Esophagus (tissue), 2 donors: ENCODE measurements around the gene ADGRD1. TPM values are rescaled to one million over a fixed set of nuclear protein-coding genes. Genes with fewer than 3 reads are reported as not detected.

Source experiments
- H3K27ac ChIP-seq, 2 donors: one replicate each; pipeline ENCODE4 v1.5.1; 2013; ENCODE audit warnings: low read depth in 2 of 2, mild to moderate bottlenecking in 2 of 2, inconsistent platforms in 1 of 2, low read length in 1 of 2, moderate library complexity in 1 of 2
- H3K27me3 ChIP-seq, 2 donors: one replicate each; pipeline ENCODE4 v1.6.1; 2013; ENCODE audit warnings: low read length in 2 of 2, control low read depth in 1 of 2, mild to moderate bottlenecking in 1 of 2; ENCODE audit not compliant: insufficient read depth in 2 of 2, control insufficient read depth in 1 of 2
- H3K36me3 ChIP-seq, 2 donors: one replicate each; pipeline ENCODE4 v1.6.1; 2013; ENCODE audit warnings: low read length in 1 of 2; ENCODE audit not compliant: control insufficient read depth in 2 of 2, insufficient read depth in 2 of 2
- H3K4me1 ChIP-seq, 2 donors: one replicate each; pipeline ENCODE4 v1.6.1; 2013; ENCODE audit warnings: low read length in 1 of 2; ENCODE audit not compliant: control insufficient read depth in 2 of 2, insufficient read depth in 2 of 2
- H3K4me3 ChIP-seq, 2 donors: one replicate each; pipeline ENCODE4 v1.5.1; 2013; ENCODE audit warnings: low read length in 2 of 2, mild to moderate bottlenecking in 2 of 2, low read depth in 1 of 2, moderate library complexity in 1 of 2
- H3K9me3 ChIP-seq, 2 donors: one replicate each; pipeline ENCODE4 v1.6.1; 2013; ENCODE audit warnings: mild to moderate bottlenecking in 2 of 2, low read depth in 1 of 2, low read length in 1 of 2, moderate library complexity in 1 of 2; ENCODE audit not compliant: control insufficient read depth in 2 of 2, insufficient read depth in 1 of 2
- WGBS, 2 donors: extraction: QIAGEN DNeasy Blood & Tissue Kit; methylation state at CpG; one replicate each; pipeline ENCODE4 v1.1.7; 2013; 5-methylcytosine and 5-hydroxymethylcytosine counted together
- polyA plus RNA-seq, 2 donors: library from polyadenylated mRNA; stranded (reverse); fragments of 200-250 nt; gene quantifications; one replicate each; pipeline ENCODE4 v1.2.3, GENCODE V29; 2013
- donor health status: healthy with polysubstance abuse.
- donor health status: Bipolar disorder and iron deficiency.

The ADGRD1 gene
- polyA plus RNA-seq, 2 donors, result 2.1 to 2.9 TPM

DNA sequence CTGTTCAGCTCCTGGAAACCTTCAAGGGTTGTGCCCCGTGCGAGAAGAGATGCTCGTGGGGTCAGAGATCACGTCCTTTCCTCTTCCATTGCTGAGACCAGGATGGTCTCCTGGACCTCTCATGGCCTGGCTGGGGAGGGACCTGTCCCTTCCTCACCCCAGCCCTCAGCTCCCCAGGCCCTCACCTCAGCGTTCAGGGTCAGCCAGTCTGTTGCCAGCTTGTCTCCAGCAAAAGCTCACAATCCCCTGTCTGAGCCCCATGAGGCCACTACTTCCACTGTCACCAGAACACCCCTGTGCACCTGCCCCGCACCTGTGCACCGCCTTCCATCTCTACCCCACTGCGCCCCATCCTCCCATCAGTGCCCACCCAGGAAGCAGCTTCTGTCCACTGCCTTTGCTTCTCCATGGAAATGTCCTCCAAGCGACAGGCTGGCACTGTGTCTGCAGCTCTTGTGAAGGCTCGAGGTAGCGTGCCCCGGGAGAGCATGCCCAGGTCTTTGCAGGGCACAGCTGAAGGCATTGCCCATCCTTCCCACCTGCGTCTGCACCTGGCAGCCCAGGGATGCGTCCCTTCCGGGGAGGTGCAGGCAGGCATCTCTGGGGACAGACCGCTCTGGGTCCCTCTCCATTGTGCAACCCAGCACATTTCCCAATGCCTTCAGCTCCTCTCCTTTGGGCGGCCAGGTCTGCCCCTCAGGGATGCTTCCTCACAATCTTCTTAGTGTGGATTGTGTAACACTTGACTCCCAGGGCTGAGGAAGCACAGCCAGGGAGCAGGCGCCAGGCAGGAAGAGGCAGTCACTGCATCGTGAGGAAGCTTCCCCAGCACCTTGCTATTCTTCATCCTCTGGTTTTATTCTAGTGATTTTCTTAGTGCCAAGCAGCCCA is 179.6 kb downstream of the ADGRD1 start:
- Histone ChIP-seq H3K4me1 (peaks cover 0 to 9% of the 10 kb centered on the region in 2 donors), H3K27me3 (no peaks in the 10 kb centered on the region), H3K9me3 (peaks cover 0 to 3% of the 10 kb centered on the region in 2 donors), H3K4me3 (no peak overlapping the region), H3K36me3 (no peaks in the 10 kb centered on the region), H3K27ac (no peak overlapping the region)
- WGBS, 2 donors, result 67 to 78% methylated on average over 19 of the region's 19 CpGs

DNA sequence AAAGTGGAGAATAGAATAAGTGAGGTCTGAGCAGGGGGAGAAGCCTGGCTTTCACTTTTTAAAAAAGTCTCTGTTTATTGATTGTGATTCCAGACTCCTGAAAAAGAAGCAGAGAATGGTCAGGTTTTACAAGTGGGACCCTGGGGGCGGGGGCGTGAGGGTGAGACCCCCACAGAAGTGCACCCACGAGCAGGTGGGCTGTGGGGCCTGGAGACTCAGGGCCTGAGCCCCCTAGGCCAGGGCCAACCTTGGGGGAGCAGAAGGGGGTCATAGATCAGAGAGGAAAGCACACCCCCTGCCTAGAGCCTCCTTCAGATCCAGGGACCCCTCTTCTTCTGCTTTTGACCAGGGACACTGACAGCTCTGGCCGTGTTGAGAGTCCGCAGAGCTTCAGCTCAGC is 180.3 kb downstream of the ADGRD1 start:
- Histone ChIP-seq H3K9me3 (no peaks in the 10 kb centered on the region), H3K4me1 (peaks cover 0 to 6% of the 10 kb centered on the region in 2 donors), H3K36me3 (no peaks in the 10 kb centered on the region), H3K4me3 (no peak overlapping the region), H3K27me3 (no peaks in the 10 kb centered on the region), H3K27ac (no peak overlapping the region)
- WGBS, 2 donors, result 66 to 76% methylated on average over 5 of the region's 5 CpGs

DNA sequence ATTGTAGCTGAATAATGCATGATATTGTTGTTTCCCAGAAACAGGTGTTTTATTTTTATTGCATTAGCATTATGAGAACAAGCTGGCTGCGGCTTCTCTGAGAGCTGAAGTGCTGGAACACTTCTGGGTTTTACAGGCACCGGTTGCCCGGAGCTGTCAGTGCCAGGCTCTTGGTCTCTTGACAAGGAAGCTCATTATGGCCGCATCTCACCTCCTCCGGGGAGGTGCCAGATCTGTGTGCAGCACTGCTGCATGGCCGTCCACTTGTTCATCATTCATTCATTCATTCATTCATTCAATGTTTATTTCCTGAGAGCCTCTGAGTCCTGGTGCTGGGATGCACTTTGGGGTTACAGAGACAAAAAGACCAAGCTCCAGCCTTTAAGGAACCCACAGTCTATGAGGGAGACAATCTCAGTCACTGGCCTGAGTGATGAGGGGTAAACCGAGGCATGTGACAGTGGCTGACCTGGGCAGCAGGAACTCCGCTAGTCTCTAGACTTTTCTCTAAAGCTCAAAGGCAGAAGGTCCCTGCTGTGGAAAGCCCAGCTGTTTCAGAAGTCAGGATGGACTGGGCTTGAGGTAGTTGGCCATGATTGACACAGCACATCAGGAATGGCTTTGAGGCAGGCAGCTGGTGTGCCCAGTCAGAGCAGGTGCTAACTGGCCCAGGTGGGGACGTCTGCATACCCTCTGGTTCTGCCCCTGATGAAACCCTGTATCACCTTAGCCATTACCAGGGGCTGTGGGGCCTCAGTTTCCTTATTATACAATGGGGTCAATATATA is 181.0 kb downstream of the ADGRD1 start:
- 82 to 85% methylated on average over 9 of the region's 9 CpGs for WGBS, 2 donors
- H3K36me3 ChIP-seq, result no peaks in the 10 kb centered on the region
- H3K27me3 ChIP-seq, result no peaks in the 10 kb centered on the region
- peaks cover 0 to 6% of the 10 kb centered on the region in 2 donors for H3K4me1 ChIP-seq
- H3K9me3 ChIP-seq, result no peaks in the 10 kb centered on the region
- no peak overlapping the region for H3K27ac ChIP-seq
- H3K4me3 ChIP-seq, result no peak overlapping the region

DNA sequence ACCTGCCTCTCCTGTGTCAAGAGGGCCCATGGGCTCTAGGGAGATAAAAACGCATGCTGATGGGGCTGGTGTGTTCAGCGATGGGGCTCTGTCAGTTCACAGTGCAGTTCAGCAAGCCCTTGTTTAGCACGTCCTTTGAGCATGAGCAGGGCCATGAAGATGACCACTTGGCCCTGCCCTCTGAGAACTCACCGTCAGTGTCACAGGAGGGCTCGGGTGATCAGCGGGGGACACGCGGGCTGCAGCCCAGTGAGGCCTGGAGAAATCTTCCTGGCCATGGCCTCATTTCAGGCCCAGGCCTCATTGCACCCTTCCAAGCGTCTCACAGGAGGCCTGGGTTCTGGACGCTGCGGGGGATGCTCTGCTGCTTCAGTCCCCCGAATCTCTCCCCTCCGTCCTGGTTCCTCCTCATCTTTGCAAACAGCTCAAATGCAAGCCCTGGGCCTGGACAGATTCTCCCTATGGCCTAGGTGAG is 181.6 kb downstream of the ADGRD1 start:
- Histone ChIP-seq H3K36me3 (no peaks in the 10 kb centered on the region), H3K9me3 (no peaks in the 10 kb centered on the region), H3K27me3 (no peaks in the 10 kb centered on the region), H3K4me3 (no peak overlapping the region), H3K27ac (no peak overlapping the region), H3K4me1 (peaks cover 0 to 6% of the 10 kb centered on the region in 2 donors)
- WGBS, 2 donors, result 92 to 93% methylated on average over 12 to 13 of the region's 13 CpGs

DNA sequence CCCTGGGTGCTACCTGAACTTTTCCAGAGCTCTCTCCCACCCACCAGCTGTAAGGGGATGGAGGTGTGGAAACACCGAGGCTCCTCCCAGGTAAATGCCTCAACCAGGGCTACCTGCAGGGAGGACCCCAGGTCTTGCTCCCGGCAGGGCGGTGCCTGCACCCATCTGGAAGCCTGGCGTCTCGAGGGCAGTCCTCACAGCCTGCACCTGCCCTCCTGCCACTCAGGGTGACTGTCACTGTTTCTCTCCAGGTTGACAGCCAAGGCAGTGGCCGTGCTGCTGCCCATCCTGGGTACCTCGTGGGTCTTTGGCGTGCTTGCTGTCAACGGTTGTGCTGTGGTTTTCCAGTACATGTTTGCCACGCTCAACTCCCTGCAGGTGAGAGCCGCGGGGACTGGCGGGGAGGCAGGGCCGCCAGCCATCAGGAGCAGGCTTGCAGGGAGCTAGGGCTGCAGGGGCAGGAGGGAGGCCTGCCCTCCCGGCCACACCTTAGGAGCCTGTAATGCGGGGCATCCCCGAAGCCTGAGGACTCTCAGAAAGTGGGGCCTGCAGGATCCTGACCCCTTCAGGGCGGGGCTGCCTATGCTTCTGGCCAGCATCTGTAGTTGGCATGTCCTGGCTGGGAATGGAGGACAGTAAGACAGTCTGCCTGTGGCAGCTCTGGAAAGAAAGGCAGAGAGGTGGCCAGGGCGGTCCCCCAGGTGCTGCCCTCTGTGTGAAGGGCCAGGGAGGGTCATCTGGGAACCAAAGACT is 182.3 kb downstream of the ADGRD1 start:
- Histone ChIP-seq H3K4me1 (peaks cover 0 to 6% of the 10 kb centered on the region in 2 donors), H3K9me3 (no peaks in the 10 kb centered on the region)
- 66 to 73% methylated on average over 19 of the region's 19 CpGs for WGBS, 2 donors

DNA sequence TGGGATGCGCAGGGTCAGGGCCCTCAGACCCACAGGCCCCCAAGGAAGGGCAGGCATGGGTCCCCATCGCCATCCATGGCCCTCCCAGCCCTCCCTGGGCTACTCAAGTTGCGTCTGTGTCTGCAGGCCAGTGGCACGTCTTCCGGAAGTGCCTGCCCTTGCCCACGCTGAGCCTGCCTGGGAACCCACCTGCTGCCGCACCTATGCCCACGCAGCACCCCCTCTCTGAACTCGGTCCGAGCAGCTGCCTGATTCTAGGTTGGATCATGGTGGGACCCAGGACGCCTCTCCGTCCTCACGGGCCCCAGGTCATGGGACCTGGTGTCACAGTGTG is 182.8 kb downstream of the ADGRD1 start:
- H3K4me1 ChIP-seq, result peaks cover 0 to 6% of the 10 kb centered on the region in 2 donors
- WGBS, 2 donors, result 78 to 80% methylated on average over 12 to 13 of the region's 13 CpGs
- no peaks in the 10 kb centered on the region for H3K36me3 ChIP-seq
- H3K9me3 ChIP-seq, result no peaks in the 10 kb centered on the region
- H3K27me3 ChIP-seq, result no peaks in the 10 kb centered on the region
- H3K4me3 ChIP-seq, result no peak overlapping the region
- H3K27ac ChIP-seq, result no peak overlapping the region

More for the DNA sequence above, 182.3 kb downstream of the ADGRD1 start:
- Histone ChIP-seq H3K4me3 (no peak overlapping the region), H3K27ac (no peak overlapping the region), H3K36me3 (no peaks in the 10 kb centered on the region), H3K27me3 (no peaks in the 10 kb centered on the region)

DNA sequence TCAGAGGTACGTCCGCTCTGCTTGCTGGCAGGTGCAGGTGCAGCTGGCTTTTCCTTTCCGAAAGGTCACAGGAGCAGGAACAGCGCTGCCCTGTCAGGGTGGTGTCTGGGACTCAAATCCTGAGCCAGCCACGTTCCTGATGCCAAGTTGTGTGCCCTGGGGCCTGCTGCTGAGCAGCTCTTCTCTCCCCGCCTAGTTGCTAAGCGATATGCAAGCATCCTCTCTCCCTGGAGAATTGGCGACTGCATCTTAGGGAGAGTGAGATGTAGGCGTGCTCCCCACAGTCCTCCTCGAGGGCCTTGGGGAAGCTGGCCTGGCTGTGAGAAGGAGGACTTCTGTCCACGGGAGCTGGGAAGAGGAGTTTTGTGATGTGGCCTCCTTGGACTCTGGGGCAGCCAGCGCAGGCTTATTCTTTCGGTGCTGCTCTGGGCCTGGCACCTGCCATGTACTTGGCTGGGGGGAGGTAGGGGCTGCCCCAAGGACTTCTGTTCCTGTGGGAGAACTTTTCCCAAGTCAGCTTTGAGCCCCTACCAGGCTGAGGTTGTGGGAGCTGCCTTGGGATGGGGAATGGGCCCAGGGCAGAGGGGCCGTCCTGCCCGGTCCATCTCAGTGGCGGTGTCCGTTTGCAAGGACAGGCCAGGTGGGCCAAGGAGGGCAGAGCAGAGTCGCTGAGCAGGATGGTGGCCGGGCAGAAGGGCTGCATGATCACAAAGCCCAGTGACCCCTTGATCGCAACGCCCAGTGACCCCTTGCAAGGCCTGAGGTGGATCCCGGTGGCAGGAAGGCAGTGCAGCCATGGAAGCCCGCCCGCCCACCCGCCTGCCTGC is 183.5 kb downstream of the ADGRD1 start:
- WGBS, 2 donors, result 69 to 70% methylated on average over 24 to 25 of the region's 25 CpGs
- Histone ChIP-seq H3K4me1 (peaks cover 0 to 3% of the 10 kb centered on the region in 2 donors), H3K36me3 (no peaks in the 10 kb centered on the region), H3K4me3 (no peak overlapping the region), H3K27me3 (no peaks in the 10 kb centered on the region), H3K27ac (no peak overlapping the region), H3K9me3 (no peaks in the 10 kb centered on the region)

DNA sequence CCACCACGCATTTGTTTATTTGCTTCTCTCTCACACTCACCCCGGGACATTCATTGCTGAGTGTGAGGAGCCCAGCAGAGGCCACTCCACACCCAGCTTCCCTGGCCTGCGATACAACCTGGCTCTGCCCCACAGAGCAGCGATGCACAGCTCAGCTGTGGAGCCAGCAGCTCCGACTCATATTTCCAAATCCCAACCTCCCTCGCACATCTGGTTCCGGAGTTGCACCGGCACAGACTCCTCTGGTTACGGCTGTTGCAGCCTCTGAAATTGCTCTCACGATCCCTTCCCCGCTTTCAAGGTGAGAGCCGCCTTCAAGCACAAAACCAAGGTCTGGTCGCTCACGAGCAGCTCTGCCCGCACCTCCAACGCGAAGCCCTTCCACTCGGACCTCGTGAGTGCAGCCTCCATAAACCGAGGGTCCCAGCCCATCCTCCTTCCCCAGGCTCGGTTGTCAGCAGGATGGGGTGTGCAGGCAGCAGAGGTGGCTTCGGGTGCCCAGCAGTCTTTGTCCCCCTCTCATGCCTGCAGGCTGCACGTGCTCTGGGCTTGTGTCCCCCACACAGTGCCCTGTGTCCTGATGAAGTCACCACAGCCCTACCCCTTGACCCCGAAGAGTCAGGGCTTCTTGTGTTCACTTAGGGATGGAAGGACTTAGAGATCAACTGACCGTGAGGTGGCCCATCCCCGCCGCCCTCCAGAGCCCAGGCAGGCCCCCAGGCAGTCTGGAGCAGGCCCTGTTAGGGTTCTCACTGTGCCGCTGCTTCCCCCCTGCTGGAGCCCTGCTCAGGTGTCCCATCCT is 184.3 kb downstream of the ADGRD1 start:
- Histone ChIP-seq H3K36me3 (no peaks in the 10 kb centered on the region), H3K27ac (no peak overlapping the region), H3K4me1 (no peaks in the 10 kb centered on the region), H3K4me3 (no peak overlapping the region), H3K27me3 (no peaks in the 10 kb centered on the region), H3K9me3 (no peaks in the 10 kb centered on the region)
- WGBS, 2 donors, result 67 to 71% methylated on average over 28 of the region's 28 CpGs
